Measurements from ENCODE around the gene ACAP3. TPM values are rescaled to one million over a fixed set of nuclear protein-coding genes. Genes with fewer than 3 reads are reported as not detected.
A peak's percentile ranks its signal among the peaks of the same experiment; 100 is the strongest.

The ACAP3 gene
- total and polyA plus RNA-seq, 10 of the 15 experiments (the other 5 are each of a cell fraction or from before 2014, with no cell fraction given), result 0.05 to 34.2 (median 7.1) TPM

- Histone ChIP-seq H3K79me2 (ENCODE audit: control insufficient read depth, insufficient read depth, low read length) (peaks cover 31% of the 10 kb centered on the region), H3K4me3 (no peak overlapping the region), H3K9ac (ENCODE audit: control insufficient read depth, insufficient read depth, low read length) (no peak overlapping the region), H3K4me2 (ENCODE audit: control insufficient read depth, insufficient read depth) (no peak overlapping the region), H3K36me3 (ENCODE audit: control insufficient read depth in 2 of 2, insufficient read depth in 2 of 2, low read length in 1 of 2) (peaks cover 0 to 15% of the 10 kb centered on the region in 2 experiments; a peak in 3 of 4 replicates), H3K27ac (ENCODE audit: control insufficient read depth, insufficient read depth) (no peak overlapping the region), H2AFZ (ENCODE audit: control insufficient read depth, low read depth, low read length) (no peak overlapping the region), H3K27me3 (replicated peaks in 1 of 2; ENCODE audit: control insufficient read depth in 2 of 2, insufficient read depth in 2 of 2, low read length in 1 of 2) (no peaks in the 10 kb centered on the region), H3K9me3 (replicated peaks; ENCODE audit: control insufficient read depth, insufficient read depth, low read length) (no peaks in the 10 kb centered on the region), H4K20me1 (ENCODE audit: control insufficient read depth, insufficient read depth) (no peaks in the 10 kb centered on the region; the same call in 1 of the 2 replicates), H3K4me1 (ENCODE audit: control insufficient read depth, insufficient read depth, low read length) (peaks cover 5% of the 10 kb centered on the region)
- intact Hi-C loops (cut with micrococcal nuclease; ENCODE audit: unreplicated experiment) (no loop called here), in situ Hi-C loops (cut with MboI) (no loop called here)
- 96% methylated on average over 13 of the region's 13 CpGs for WGBS (ENCODE audit: insufficient coverage, insufficient replicate concordance, low lambda C conversion rate, missing lambda C conversion rate)
- ChIA-PET RAD21 (ENCODE audit: unreplicated experiment) (no interaction called here), SMC1A (ENCODE audit: uncharacterized antibody, unreplicated experiment) (no interaction called here), POLR2A (no interaction called here), CTCF (interaction anchor here (0.6 kb wide), 1 partner anchor 29 kb away, joined by 4 read pairs; no protein-coding TSS in a partner anchor)
- no peak for FAIRE-seq
- TF ChIP-seq MLLT1 (IDR thresholded peaks at IDR 0.05), result peak; percentile 66; the same call in 1 of the 2 replicates
- no peak for TF ChIP-seq MEF2A (IDR thresholded peaks at IDR 0.05; ENCODE audit: insufficient read depth, low read depth, low read length)
- TF ChIP-seq MEF2B (IDR thresholded peaks at IDR 0.05; ENCODE audit: partially characterized antibody, poor library complexity, severe bottlenecking), result no peak
- no peak for TF ChIP-seq BCLAF1 (IDR thresholded peaks at IDR 0.05)
- no peak for TF ChIP-seq CTCF (IDR thresholded peaks at IDR 0.05 in 2 of 3, conservative IDR thresholded peaks at IDR 0.05 in 1 of 3; ENCODE audit: control insufficient read depth in 2 of 3, extremely low read depth in 1 of 3, insufficient read depth in 1 of 3, low read depth in 3 of 3, low read length in 3 of 3)
- TF ChIP-seq RAD21 (IDR thresholded peaks at IDR 0.05; ENCODE audit: insufficient read depth, low read depth, low read length), result no peak
- DNase-seq (ENCODE audit: low read depth, low spot score), result no peak
- no TSS peak for BruUV-seq (replicated peaks)
- ATAC-seq, result no peak
These were observed 11.9 kb upstream of the ACAP3 start for GRCh38 chr1:1319646-1319941.
